Subcutaneous adipose tissue (tissue), 4 donors: Measurements from ENCODE around the gene LRRC52. TPM values are rescaled to one million over a fixed set of nuclear protein-coding genes. Genes with fewer than 3 reads are reported as not detected.

ENCODE experiments used
- total RNA-seq, 4 donors: library from RNA; depleted of rRNA; stranded (reverse); fragments of >200 nt; gene quantifications; one replicate each; pipeline ENCODE4 v1.1.0, GENCODE V29; 2016
- TF ChIP-seq, protein P1 (sequence below): fragments of 450-650 bp; IDR thresholded peaks from one replicate; pipeline ENCODE4 v1.5.1; 2016; ENCODE audit warnings: low read depth, mild to moderate bottlenecking, control low read depth, antibody characterized with exemption, moderate library complexity

LRRC52 gene
- total RNA-seq, 4 donors from 2014 or later, result not detected

DNA sequence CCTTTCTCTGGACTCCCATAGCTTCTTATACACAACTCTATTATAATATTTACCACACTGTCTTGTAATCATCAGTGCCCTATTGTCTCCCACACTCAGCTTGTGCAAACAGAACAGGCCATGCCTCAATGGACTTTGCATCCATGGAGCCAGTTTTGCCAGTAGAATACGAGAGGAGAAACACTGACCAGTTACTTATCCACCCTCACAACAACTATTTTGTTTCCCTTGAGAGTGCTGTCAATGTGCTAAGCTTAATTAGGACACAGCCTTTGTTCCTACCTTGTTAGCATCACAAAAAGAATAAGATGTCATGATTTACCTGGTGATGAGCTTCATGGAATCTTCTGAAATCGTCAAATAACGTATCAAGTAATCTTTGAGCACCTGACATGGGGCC is 18.1 kb upstream of the LRRC52 start:
- TF ChIP-seq, protein P1, sequence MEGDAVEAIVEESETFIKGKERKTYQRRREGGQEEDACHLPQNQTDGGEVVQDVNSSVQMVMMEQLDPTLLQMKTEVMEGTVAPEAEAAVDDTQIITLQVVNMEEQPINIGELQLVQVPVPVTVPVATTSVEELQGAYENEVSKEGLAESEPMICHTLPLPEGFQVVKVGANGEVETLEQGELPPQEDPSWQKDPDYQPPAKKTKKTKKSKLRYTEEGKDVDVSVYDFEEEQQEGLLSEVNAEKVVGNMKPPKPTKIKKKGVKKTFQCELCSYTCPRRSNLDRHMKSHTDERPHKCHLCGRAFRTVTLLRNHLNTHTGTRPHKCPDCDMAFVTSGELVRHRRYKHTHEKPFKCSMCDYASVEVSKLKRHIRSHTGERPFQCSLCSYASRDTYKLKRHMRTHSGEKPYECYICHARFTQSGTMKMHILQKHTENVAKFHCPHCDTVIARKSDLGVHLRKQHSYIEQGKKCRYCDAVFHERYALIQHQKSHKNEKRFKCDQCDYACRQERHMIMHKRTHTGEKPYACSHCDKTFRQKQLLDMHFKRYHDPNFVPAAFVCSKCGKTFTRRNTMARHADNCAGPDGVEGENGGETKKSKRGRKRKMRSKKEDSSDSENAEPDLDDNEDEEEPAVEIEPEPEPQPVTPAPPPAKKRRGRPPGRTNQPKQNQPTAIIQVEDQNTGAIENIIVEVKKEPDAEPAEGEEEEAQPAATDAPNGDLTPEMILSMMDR, result no peak

DNA sequence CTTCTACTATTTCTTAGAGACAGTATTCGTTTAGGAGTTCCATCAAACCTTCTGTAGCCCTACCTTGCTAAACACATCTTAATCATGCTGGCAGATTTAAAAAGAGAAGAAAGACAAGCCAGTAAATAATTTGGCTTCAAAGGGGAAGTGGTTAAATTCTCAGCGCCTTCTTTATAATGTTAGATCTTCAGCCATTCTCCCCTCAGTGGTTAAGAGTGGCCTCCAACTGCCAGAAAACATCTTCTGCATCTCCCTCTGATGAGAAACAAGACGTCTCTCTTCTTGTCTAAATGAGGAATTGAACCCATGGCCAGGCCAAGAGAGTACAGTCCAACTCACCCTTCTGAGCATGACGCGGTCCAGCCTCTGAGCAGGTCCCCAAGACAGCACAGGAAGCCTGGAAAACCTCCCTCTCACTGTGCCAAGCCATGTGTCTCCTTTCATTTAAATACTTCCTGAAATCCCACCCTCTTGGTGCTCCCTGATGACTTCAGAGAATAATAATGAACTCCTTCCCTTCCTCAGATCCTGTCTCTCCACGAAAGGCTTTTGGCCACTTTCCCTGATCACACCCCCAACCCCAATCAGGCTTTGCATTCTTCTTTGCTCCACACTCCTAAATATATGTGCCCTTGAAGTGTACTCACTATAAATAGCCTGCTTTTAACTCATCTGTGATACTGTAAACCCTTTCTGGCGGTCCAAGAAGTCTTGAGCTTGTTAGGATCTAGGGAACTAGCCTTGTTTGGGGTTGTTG is 16.4 kb upstream of the LRRC52 start:
- TF ChIP-seq, protein P1, result no peak

DNA sequence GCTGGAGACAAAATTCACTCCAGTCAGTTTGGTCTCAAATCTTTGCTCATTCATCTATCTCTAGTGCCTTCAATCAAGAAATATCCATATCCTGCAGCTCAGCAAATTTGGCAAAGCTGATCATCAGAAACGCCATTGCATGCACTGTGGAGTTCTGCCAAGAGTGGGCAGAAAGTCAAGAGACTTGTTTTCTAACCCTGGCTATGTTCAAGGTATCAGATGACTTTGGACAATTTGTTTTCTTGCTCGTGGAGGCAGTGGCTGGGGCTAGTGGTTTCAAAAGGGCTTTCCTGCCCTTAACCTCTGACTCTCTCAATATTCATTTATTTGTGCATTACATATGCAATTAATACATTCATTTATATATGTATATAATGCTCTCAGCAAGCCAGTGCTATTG is 12.8 kb upstream of the LRRC52 start:
- TF ChIP-seq, protein P1, result no peak

DNA sequence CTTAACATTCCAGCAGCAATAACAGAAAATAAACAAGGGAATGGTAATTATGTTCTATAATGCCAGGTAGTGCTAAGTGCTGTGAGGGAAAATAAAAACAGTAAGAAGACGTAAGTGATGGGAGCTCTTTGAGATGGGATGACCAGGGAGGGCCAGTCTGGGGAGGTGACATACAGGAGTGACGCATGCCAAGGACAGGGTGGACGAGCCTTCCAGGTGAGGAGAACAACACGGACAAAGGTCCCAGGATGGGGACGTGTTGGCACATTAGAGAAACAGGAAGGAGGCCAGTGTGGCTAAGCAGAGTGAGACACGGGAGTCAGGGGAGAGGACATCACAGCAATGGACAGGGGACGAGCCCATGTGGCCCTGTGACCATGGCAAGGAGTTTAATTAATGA is 11.7 kb upstream of the LRRC52 start:
- TF ChIP-seq, protein P1, result no peak

DNA sequence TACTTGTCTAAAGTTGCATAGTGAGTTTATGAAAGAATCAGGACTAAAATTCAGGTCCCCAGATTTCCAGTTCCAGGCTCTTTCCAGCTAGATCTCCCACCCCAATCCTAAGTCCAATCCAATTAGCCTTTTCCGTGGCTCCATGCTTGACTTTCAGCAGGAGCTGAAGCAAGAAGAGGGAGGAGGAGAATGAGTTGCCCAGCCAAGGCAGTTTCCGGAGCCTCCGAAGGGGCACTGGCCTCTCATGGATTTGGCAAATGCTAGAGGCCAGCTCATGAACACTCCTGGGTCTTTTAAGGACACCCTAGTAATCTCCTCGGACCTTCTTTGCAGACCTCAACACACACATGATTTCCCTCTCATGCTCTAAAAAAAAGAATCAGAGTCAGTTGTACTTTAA is 10.5 kb upstream of the LRRC52 start:
- TF ChIP-seq, protein P1, result no peak

DNA sequence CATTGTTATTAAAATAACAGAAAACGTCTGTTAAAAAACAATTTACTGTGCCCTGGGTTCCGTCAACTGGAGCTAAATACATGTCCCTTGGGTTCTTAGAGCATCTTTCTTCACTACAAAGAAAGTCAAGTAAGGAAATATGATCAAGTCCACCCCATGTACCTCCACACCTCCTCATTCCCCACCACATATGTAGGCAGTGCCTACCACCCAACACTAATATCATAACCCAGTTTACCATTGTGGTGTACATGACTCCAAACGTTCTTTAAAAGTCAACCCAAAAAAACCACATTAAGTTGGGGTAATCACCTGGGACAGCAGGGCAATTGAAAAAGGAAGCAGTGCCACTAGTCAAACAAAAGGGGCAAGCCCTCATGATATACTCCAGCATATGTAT is 7.8 kb upstream of the LRRC52 start:
- TF ChIP-seq, protein P1, result no peak

DNA sequence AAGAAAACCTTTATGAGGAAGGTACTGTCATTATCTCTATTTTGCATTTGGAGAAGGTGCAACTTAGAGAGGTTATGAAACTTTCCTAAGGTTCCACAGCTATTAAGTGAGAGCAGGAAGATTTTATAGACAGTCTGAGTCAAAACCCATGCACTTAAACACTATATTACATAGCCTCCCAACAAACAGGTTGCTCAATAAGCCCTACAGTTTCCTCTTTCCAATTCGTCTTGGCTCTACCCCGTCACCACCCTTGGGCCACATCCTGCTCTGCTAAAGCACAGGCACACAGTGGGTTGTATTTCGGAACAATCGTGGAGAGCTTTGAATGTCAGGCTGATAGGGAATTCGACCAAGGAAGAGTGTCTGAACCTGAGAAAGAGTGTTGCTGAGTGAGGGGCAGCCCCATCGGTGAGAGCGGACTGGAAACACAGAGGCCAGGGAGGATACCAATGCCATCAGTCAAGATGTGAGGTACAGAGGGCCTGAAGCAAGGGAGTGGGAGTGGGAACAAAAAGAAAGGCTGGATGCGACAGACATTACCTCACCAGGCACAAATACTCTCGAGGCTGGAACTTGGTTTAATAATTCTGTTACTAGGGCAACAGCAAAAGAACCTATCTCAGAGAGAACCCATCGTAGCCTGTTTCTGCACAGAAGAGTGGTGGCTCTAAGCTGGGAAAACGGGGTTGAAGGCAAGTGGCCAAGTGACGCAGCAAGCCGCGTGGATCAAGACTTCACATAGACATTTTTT is 6.3 kb upstream of the LRRC52 start:
- TF ChIP-seq, protein P1, result no peak
